H1 (cell line): Measurements from ENCODE around the gene SERGEF. TPM values are rescaled to one million over a fixed set of nuclear protein-coding genes. Genes with fewer than 3 reads are reported as not detected.

ENCODE experiments used
- CTCF ChIA-PET: fragments of 300-600 bp; sonication (Branson Sonifier 250); formaldehyde crosslinking; loops from one replicate; lab custom pipeline; 2021; ENCODE audit not compliant: partially characterized antibody; lab: Charles Lee
- POLR2A ChIA-PET: fragments of 300-600 bp; sonication (Branson Sonifier 250); formaldehyde crosslinking; loops from one replicate; lab custom pipeline; 2021; ENCODE audit warnings: inconsistent platforms; ENCODE audit not compliant: partially characterized antibody; lab: Charles Lee
- DNase-seq, 2 experiments: peaks; one replicate each; pipeline versions ENCODE4 v3.0.0 to v3.0.0-alpha.2; 2010 to 2022; ENCODE audit warnings: low spot score in 2 of 2, low read depth in 1 of 2, mixed read lengths in 1 of 2
- FAIRE-seq: peaks from 2 replicates; lab custom pipeline; 2011; peaks lifted over from hg19 to GRCh38; lab: Jason Lieb, UNC
- H2AFZ ChIP-seq: 2 replicates; pipeline ENCODE4 v1.8.1; 2012; ENCODE audit warnings: low read length, inconsistent platforms
- H2AK5ac ChIP-seq: 2 replicates; pipeline ENCODE4 v1.6.1; 2013; ENCODE audit warnings: low read depth, low read length
- H2BK120ac ChIP-seq: replicated peaks from 2 replicates; pipeline ENCODE3; 2013; ENCODE audit warnings: low read depth, low read length, inconsistent platforms
- H2BK12ac ChIP-seq: 2 replicates; pipeline ENCODE4 v1.6.1; 2013; ENCODE audit warnings: low read depth, low read length
- H2BK15ac ChIP-seq: 2 replicates; pipeline ENCODE4 v1.6.1; 2013; ENCODE audit warnings: low read length
- H2BK20ac ChIP-seq: 2 replicates; pipeline ENCODE4 v1.6.1; 2013; ENCODE audit warnings: low read length
- H2BK5ac ChIP-seq: 2 replicates; pipeline ENCODE4 v1.6.1; 2013; ENCODE audit warnings: low read depth, low read length
- H3K14ac ChIP-seq: 2 replicates; pipeline ENCODE4 v1.6.1; 2013; ENCODE audit warnings: inconsistent platforms; ENCODE audit not compliant: insufficient read length
- H3K18ac ChIP-seq: 2 replicates; pipeline ENCODE4 v1.6.1; 2013; ENCODE audit warnings: low read length; ENCODE audit errors: extremely low read depth
- H3K23ac ChIP-seq: 2 replicates; pipeline ENCODE4 v1.6.1; 2013; ENCODE audit warnings: inconsistent platforms; ENCODE audit not compliant: insufficient read length
- H3K23me2 ChIP-seq: 2 replicates; pipeline ENCODE4 v1.6.1; 2013; ENCODE audit warnings: low read depth, low read length
- H3K27ac ChIP-seq: 2 replicates; pipeline ENCODE4 v1.6.1; 2011; ENCODE audit warnings: low read depth, low read length, inconsistent platforms
- H3K27me3 ChIP-seq, 4 experiments: replicated peaks in 1 of 4; 1 replicate in 1 of 4; 2 replicates in 3 of 4; pipeline versions ENCODE4 v1.6.1 to v1.8.1; 2011 to 2013; ENCODE audit warnings: low read length in 3 of 4, mild to moderate bottlenecking in 3 of 4, inconsistent platforms in 2 of 4, mixed read lengths in 2 of 4, moderate library complexity in 1 of 4; ENCODE audit not compliant: control insufficient read depth in 3 of 4, insufficient read depth in 3 of 4; ENCODE audit errors: extremely low read depth in 1 of 4
- H3K36me3 ChIP-seq, 4 experiments: 2 replicates each; pipeline versions ENCODE4 v1.6.1 to v1.8.1; 2011 to 2013; ENCODE audit warnings: mild to moderate bottlenecking in 4 of 4, low read length in 3 of 4, moderate library complexity in 2 of 4, control low read depth in 1 of 4, inconsistent platforms in 1 of 4; ENCODE audit not compliant: insufficient read depth in 4 of 4, control insufficient read depth in 2 of 4
- H3K4ac ChIP-seq: replicated peaks from 2 replicates; pipeline ENCODE3; 2013; ENCODE audit warnings: low read length, low read depth, mixed read lengths, inconsistent platforms; ENCODE audit not compliant: insufficient read length
- H3K4me1 ChIP-seq, 4 experiments: replicated peaks in 1 of 4; 1 replicate in 1 of 4; 2 replicates in 3 of 4; pipeline versions ENCODE4 v1.6.1 to v1.8.1; 2011 to 2013; ENCODE audit warnings: low read length in 3 of 4, inconsistent platforms in 2 of 4, mixed read lengths in 1 of 4; ENCODE audit not compliant: insufficient read depth in 4 of 4, control insufficient read depth in 3 of 4
- H3K4me2 ChIP-seq, 2 experiments: 2 replicates each; pipeline versions ENCODE4 v1.6.1 to v1.8.1; 2011 to 2013; ENCODE audit warnings: low read depth in 2 of 2, low read length in 2 of 2, control low read depth in 1 of 2, inconsistent platforms in 1 of 2, mild to moderate bottlenecking in 1 of 2; ENCODE audit not compliant: insufficient read depth in 1 of 2
- H3K4me3 ChIP-seq, 4 experiments: fragments of 200-600, 300-600 bp in 1 of 4; sonication (generic), shearing (Covaris generic), sonication (Bioruptor Twin) in 1 of 4; 2 replicates each; pipeline versions ENCODE4 v1.5.1 to v1.8.1; 2011 to 2016; ENCODE audit warnings: low read length in 4 of 4, low read depth in 3 of 4, control low read depth in 2 of 4, inconsistent platforms in 2 of 4, mild to moderate bottlenecking in 2 of 4, mixed read lengths in 1 of 4, moderate library complexity in 1 of 4; ENCODE audit not compliant: insufficient read depth in 2 of 4; ENCODE audit errors: extremely low read depth in 1 of 4
- H3K56ac ChIP-seq: replicated peaks from 2 replicates; pipeline ENCODE3; 2013; ENCODE audit warnings: low read depth, mild to moderate bottlenecking, mixed read lengths, low read length, inconsistent platforms; ENCODE audit not compliant: insufficient read length
- H3K79me1 ChIP-seq: 2 replicates; pipeline ENCODE4 v1.6.1; 2013; ENCODE audit warnings: low read depth, low read length, control low read depth
- H3K79me2 ChIP-seq, 2 experiments: 2 replicates each; pipeline versions ENCODE4 v1.6.1 to v1.8.1; 2012 to 2013; ENCODE audit warnings: low read length in 2 of 2, mild to moderate bottlenecking in 2 of 2, inconsistent platforms in 1 of 2; ENCODE audit not compliant: insufficient read depth in 2 of 2, control insufficient read depth in 1 of 2
- H3K9ac ChIP-seq, 4 experiments: replicated peaks in 1 of 4; 1 replicate in 1 of 4; 2 replicates in 3 of 4; pipeline versions ENCODE4 v1.6.1 to v1.8.1; 2011 to 2013; ENCODE audit warnings: low read depth in 3 of 4, low read length in 3 of 4, control low read depth in 2 of 4, mild to moderate bottlenecking in 2 of 4, moderate library complexity in 2 of 4, inconsistent platforms in 1 of 4; ENCODE audit errors: extremely low read depth in 1 of 4
- H3K9me3 ChIP-seq, 2 experiments: 2 replicates each; pipeline versions ENCODE4 v1.6.1 to v1.8.1; 2012 to 2013; ENCODE audit warnings: mild to moderate bottlenecking in 2 of 2, moderate library complexity in 2 of 2, control low read depth in 1 of 2, inconsistent platforms in 1 of 2, low read depth in 1 of 2, low read length in 1 of 2, mixed read lengths in 1 of 2; ENCODE audit not compliant: insufficient read depth in 2 of 2
- H4K20me1 ChIP-seq, 2 experiments: replicated peaks in 1 of 2; 2 replicates each; pipeline versions ENCODE3 to v1.8.1; 2011 to 2013; ENCODE audit warnings: inconsistent platforms in 2 of 2, low read length in 2 of 2, mild to moderate bottlenecking in 1 of 2; ENCODE audit not compliant: insufficient read depth in 2 of 2, control insufficient read depth in 1 of 2
- H4K5ac ChIP-seq: 2 replicates; pipeline ENCODE4 v1.6.1; 2013; ENCODE audit warnings: low read length, low read depth, mixed read lengths, inconsistent platforms; ENCODE audit not compliant: insufficient read length
- H4K8ac ChIP-seq: 2 replicates; pipeline ENCODE4 v1.8.0; 2013; ENCODE audit warnings: mild to moderate bottlenecking, moderate library complexity, low read length, inconsistent platforms; ENCODE audit not compliant: insufficient read depth; ENCODE audit errors: extremely low read depth
- H4K91ac ChIP-seq: replicated peaks from 2 replicates; pipeline ENCODE3; 2013; ENCODE audit warnings: low read length, mixed read lengths, inconsistent platforms; ENCODE audit not compliant: insufficient read length
- TEAD4 ChIP-seq: IDR thresholded peaks from 2 replicates; pipeline ENCODE4 v1.6.1; 2012; ENCODE audit warnings: low read depth, low read length, inconsistent platforms, mixed read lengths
- WGBS, 2 experiments: shearing (Covaris generic) in 1 of 2; methylation state at CpG; one replicate each; pipeline versions ENCODE4 v1.1.6 to v1.1.7; 2013 to 2015; ENCODE audit warnings: low lambda C conversion rate in 2 of 2, mixed read lengths in 2 of 2, inconsistent platforms in 1 of 2, low coverage in 1 of 2, missing lambda C conversion rate in 1 of 2; ENCODE audit not compliant: insufficient replicate concordance in 2 of 2, insufficient coverage in 1 of 2, insufficient read length in 1 of 2; ENCODE audit errors: extremely low coverage in 1 of 2, missing lambda C conversion rate in 1 of 2; 5-methylcytosine and 5-hydroxymethylcytosine counted together
- polyA plus RNA-seq, 7 experiments: library from polyadenylated mRNA; depleted of rRNA in 3 of 7; stranded (reverse) in 5 of 7; unstranded in 2 of 7; fragments of >200 nt in 5 of 7; fragments of 200-250 nt in 2 of 7; gene quantifications; 1 replicate in 5 of 7; 2 replicates in 1 of 7; 4 replicates in 1 of 7; pipeline versions ENCODE4 v1.2.1 to v1.2.3, GENCODE V29; 2011 to 2013; ENCODE audit warnings: missing spikeins in 2 of 7, mixed read lengths in 2 of 7
- total RNA-seq: library from RNA; stranded (reverse); fragmentation: NEBNext Ultra II Directional; extraction: Animal tissue kit (Norgen Biotek cat#: 25700); gene quantifications from 2 replicates; pipeline ENCODE4 v1.2.1, GENCODE V29; 2021

The SERGEF gene
- total and polyA plus RNA-seq, 2 of the 8 experiments (the other 6 are each of a cell fraction or from before 2014, with no cell fraction given), result 16.6 to 28.8 TPM

DNA sequence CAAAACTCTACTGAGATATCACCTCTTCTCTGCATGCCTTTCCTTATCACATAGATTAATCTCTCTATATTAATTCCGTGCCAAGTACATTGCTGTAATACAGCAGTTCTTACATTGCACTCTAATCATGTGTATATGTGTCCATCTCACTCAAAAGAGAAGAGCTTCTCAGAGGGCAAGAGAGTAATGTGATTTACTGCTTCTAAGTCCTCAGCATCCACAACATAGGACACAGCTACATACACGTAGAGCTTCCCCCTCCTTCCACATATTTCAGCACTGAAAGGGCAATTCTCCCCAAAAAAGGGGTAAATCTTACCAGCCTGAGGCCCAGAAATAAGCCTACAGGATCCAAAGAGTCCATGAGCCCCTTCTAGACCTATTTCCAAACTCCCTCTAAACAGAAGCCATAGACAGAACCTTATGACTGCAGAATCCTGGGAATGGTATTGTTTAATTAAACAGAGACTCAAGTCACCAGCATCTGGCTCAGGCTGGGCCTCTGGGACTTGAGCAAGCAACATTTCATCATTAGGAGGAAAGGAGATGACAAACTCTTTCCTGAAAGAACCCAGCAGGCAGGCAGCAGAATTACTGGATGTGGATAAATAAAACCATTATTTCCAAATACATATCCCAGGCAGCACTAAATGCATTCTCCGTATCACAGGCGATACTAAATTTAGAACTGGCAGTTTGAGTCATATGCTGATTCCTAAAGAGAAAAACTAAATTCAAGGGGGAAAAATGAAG, 191.0 kb downstream of the SERGEF start:
- Histone ChIP-seq H4K5ac (no peak overlapping the region), H3K23ac (no peak overlapping the region), H2BK5ac (no peak overlapping the region), H3K9me3 (no peaks in the 10 kb centered on the region), H3K14ac (no peak overlapping the region), H2AFZ (no peak overlapping the region), H2BK12ac (no peak overlapping the region), H3K4me3 (no peak overlapping the region), H3K27me3 (no peaks in the 10 kb centered on the region), H2AK5ac (no peak overlapping the region), H3K27ac (no peak overlapping the region), H3K4me2 (no peak overlapping the region), H2BK15ac (no peak overlapping the region), H3K23me2 (no peaks in the 10 kb centered on the region), H3K36me3 (no peaks in the 10 kb centered on the region), H3K56ac (no peak overlapping the region), H4K8ac (no peak overlapping the region), H2BK20ac (no peak overlapping the region), H4K91ac (no peak overlapping the region), H3K4me1 (0 out of 7 replicates have a peak, but pooled peaks cover 0 to 2% (median 0%) of the 10 kb centered on the region in 4 experiments), H3K79me2 (no peaks in the 10 kb centered on the region), H3K4ac (no peak overlapping the region), H3K79me1 (no peaks in the 10 kb centered on the region), H2BK120ac (no peak overlapping the region), H3K18ac (no peak overlapping the region), H3K9ac (no peak overlapping the region), H4K20me1 (no peaks in the 10 kb centered on the region)
- POLR2A ChIA-PET, result no interaction called here
- 83% methylated on average over 4 of the region's 4 CpGs; no CpG with 5 or more reads in 1 of the 2 experiments for WGBS, 2 experiments
- no peak for TF ChIP-seq TEAD4
- FAIRE-seq (no peak), DNase-seq (no peak)
- CTCF ChIA-PET, result interaction anchor here (0.6 to 2.0 kb wide), 5 partner anchors 20 to 168 kb away, joined by 3 to 5 read pairs (median 4); no protein-coding TSS in a partner anchor
